ENCODE data around the gene CACNA1B. TPM values are rescaled to one million over a fixed set of nuclear protein-coding genes. Genes with fewer than 3 reads are reported as not detected.

CACNA1B gene
- total and polyA plus RNA-seq, 10 donors, result under 0.01 to 0.09 (median 0.04) TPM; not detected in 4

- Histone ChIP-seq H3K4me3 (no peak overlapping the region), H3K27ac (no peak overlapping the region), H3K27me3 (replicated peaks in 1 of 7) (peaks cover 0 to 43% (median 4%) of the 10 kb centered on the region in 7 donors), H3K4me1 (no peaks in the 10 kb centered on the region), H3K9me3 (no peaks in the 10 kb centered on the region), H3K36me3 (no peaks in the 10 kb centered on the region)
- peak; percentile 61 for DNase-seq
- WGBS, 5 donors, result 65 to 74% (median 69%) methylated on average over 17 to 18 of the region's 18 CpGs
- TF ChIP-seq CTCF (IDR thresholded peaks at IDR 0.05 in 8 of 11, conservative IDR thresholded peaks at IDR 0.05 in 3 of 11) (no peak), POLR2A (IDR thresholded peaks at IDR 0.05) (no peak), POLR2AphosphoS5 (IDR thresholded peaks at IDR 0.05) (no peak)
- intact Hi-C loops (cut with DNase I; ENCODE audit: low total_unique reads), result no loop called here
Measured at GRCh38 chr9:138069731-138070456, 192.3 kb downstream of the CACNA1B start.

- H3K9me3 ChIP-seq, result no peaks in the 10 kb centered on the region
- H3K4me3 ChIP-seq, result no peak overlapping the region
- TF ChIP-seq POLR2A (IDR thresholded peaks at IDR 0.05), result no peak
- TF ChIP-seq POLR2AphosphoS5 (IDR thresholded peaks at IDR 0.05), result no peak
- no peak for TF ChIP-seq CTCF (IDR thresholded peaks at IDR 0.05 in 8 of 11, conservative IDR thresholded peaks at IDR 0.05 in 3 of 11)
- peak; percentile 33 for DNase-seq
- H3K36me3 ChIP-seq, result no peaks in the 10 kb centered on the region
- intact Hi-C loops (cut with DNase I; ENCODE audit: low total_unique reads), result no loop called here
- no peak overlapping the region for H3K27ac ChIP-seq
- peaks cover 0 to 34% (median 0%) of the 10 kb centered on the region in 7 donors for H3K27me3 ChIP-seq (replicated peaks in 1 of 7)
- H3K4me1 ChIP-seq, result no peaks in the 10 kb centered on the region
- WGBS, 5 donors, result 69 to 85% (median 83%) methylated on average over 8 of the region's 8 CpGs
Measured at GRCh38 chr9:138070815-138071214, 193.2 kb downstream of the CACNA1B start.

GRCh38 chr9:138071292-138071691 is 193.7 kb downstream of the CACNA1B start:
- no peaks in the 10 kb centered on the region for H3K36me3 ChIP-seq
- H3K4me3 ChIP-seq, result no peak overlapping the region
- peak; percentile 62 for DNase-seq
- intact Hi-C loops (cut with DNase I; ENCODE audit: low total_unique reads), result no loop called here
- TF ChIP-seq POLR2A (IDR thresholded peaks at IDR 0.05) (no peak), POLR2AphosphoS5 (IDR thresholded peaks at IDR 0.05) (no peak), CTCF (IDR thresholded peaks at IDR 0.05 in 8 of 11, conservative IDR thresholded peaks at IDR 0.05 in 3 of 11) (no peak)
- 85 to 93% (median 88%) methylated on average over 11 to 14 of the region's 14 CpGs for WGBS, 5 donors
- no peaks in the 10 kb centered on the region for H3K4me1 ChIP-seq
- H3K27me3 ChIP-seq (replicated peaks in 1 of 7), result peaks cover 0 to 33% (median 0%) of the 10 kb centered on the region in 7 donors
- no peaks in the 10 kb centered on the region for H3K9me3 ChIP-seq
- no peak overlapping the region for H3K27ac ChIP-seq

- no peaks in the 10 kb centered on the region for H3K4me1 ChIP-seq
- no peak overlapping the region for H3K4me3 ChIP-seq
- TF ChIP-seq POLR2A (IDR thresholded peaks at IDR 0.05) (no peak), POLR2AphosphoS5 (IDR thresholded peaks at IDR 0.05) (no peak), CTCF (IDR thresholded peaks at IDR 0.05 in 8 of 11, conservative IDR thresholded peaks at IDR 0.05 in 3 of 11) (no peak)
- H3K36me3 ChIP-seq, result no peaks in the 10 kb centered on the region
- H3K27me3 ChIP-seq (replicated peaks in 1 of 7), result peaks cover 0 to 33% (median 0%) of the 10 kb centered on the region in 7 donors
- 82 to 93% (median 88%) methylated on average over 6 of the region's 6 CpGs for whole genome bisulfite sequencing, 5 donors
- peak; percentile 43 for DNase-seq
- no peaks in the 10 kb centered on the region for H3K9me3 ChIP-seq
- intact Hi-C loops (cut with DNase I; ENCODE audit: low total_unique reads), result no loop called here
- H3K27ac ChIP-seq, result no peak overlapping the region
Measured at GRCh38 chr9:138071731-138072130, 194.1 kb downstream of the CACNA1B start.

All from spleen (tissue), 11 donors.